SU-DHL-6 (cell line): ENCODE results near the gene DISP3.

ENCODE experiments used
- H2AFZ ChIP-seq: fragments of 200-600 bp; sonication (generic); 2 replicates; pipeline ENCODE4 v1.6.1; 2014; ENCODE audit warnings: low read depth, mild to moderate bottlenecking, moderate library complexity, mixed read lengths, antibody characterized with exemption, low read length; ENCODE audit not compliant: severe bottlenecking
- H3F3A ChIP-seq: fragments of 200-600 bp; shearing (Covaris generic); 2 replicates; pipeline ENCODE4 v1.6.0; 2016; ENCODE audit warnings: antibody characterized with exemption, mild to moderate bottlenecking; ENCODE audit not compliant: insufficient read depth
- H3K27ac ChIP-seq: fragments of 200-600 bp; sonication (generic); 2 replicates; pipeline ENCODE4 v1.5.1; 2016; ENCODE audit warnings: low read depth, mild to moderate bottlenecking, low read length, moderate library complexity, mixed read lengths
- H3K27me3 ChIP-seq: fragments of 200-600 bp; sonication (generic), shearing (Covaris generic); 2 replicates; pipeline ENCODE4 v1.6.0; 2014; ENCODE audit warnings: mild to moderate bottlenecking, low read length
- H3K36me3 ChIP-seq: fragments of 200-600 bp; sonication (generic); 2 replicates; pipeline ENCODE4 v1.6.1; 2014; ENCODE audit warnings: mild to moderate bottlenecking, low read length, mixed read lengths
- H3K4me2 ChIP-seq: fragments of 300-600, 200-600 bp; shearing (Covaris generic), sonication (generic); 2 replicates; pipeline ENCODE4 v1.6.0; 2014; ENCODE audit warnings: low read length, low read depth, mild to moderate bottlenecking; ENCODE audit not compliant: poor library complexity, severe bottlenecking
- H3K4me3 ChIP-seq: fragments of 200-600 bp; sonication (generic); 2 replicates; pipeline ENCODE4 v1.5.1; 2014; ENCODE audit warnings: antibody characterized with exemption, low read length, mild to moderate bottlenecking, mixed read lengths; ENCODE audit not compliant: insufficient read depth, poor library complexity, severe bottlenecking
- H3K79me2 ChIP-seq: fragments of 200-600 bp; sonication (generic); 2 replicates; pipeline ENCODE4 v1.6.1; 2014; ENCODE audit warnings: mild to moderate bottlenecking, low read length, moderate library complexity; ENCODE audit not compliant: insufficient read depth
- H3K9ac ChIP-seq: fragments of 200-600 bp; sonication (generic); 2 replicates; pipeline ENCODE4 v1.7.0; 2014; ENCODE audit warnings: mild to moderate bottlenecking, low read length
- H3K9me2 ChIP-seq: fragments of 200-600 bp; sonication (generic); replicated peaks from 2 replicates; pipeline ENCODE4 v1.6.1; 2014; ENCODE audit warnings: low read length; ENCODE audit not compliant: insufficient read depth
- H3K9me3 ChIP-seq: fragments of 200-600 bp; sonication (generic); 2 replicates; pipeline ENCODE4 v1.6.1; 2014; ENCODE audit warnings: low read length, mixed read lengths; ENCODE audit not compliant: insufficient read depth
- H4K20me1 ChIP-seq: fragments of 200-600 bp; sonication (generic); 2 replicates; pipeline ENCODE4 v1.6.1; 2014; ENCODE audit warnings: low read depth, mild to moderate bottlenecking, antibody characterized with exemption, low read length, moderate library complexity, mixed read lengths
- CTCF ChIP-seq: fragments of 200-600 bp; sonication (generic); IDR thresholded peaks from one replicate; pipeline ENCODE4 v1.5.1; 2017; ENCODE audit warnings: antibody characterized with exemption, mild to moderate bottlenecking, low read length, moderate library complexity; ENCODE audit not compliant: insufficient read depth, poor library complexity, severe bottlenecking
- EZH2phosphoT487 ChIP-seq: fragments of 200-600 bp; sonication (generic), shearing (Covaris generic); conservative IDR thresholded peaks from 2 replicates; pipeline ENCODE4 v1.6.1; 2018; ENCODE audit warnings: mild to moderate bottlenecking, antibody characterized with exemption, low read length, moderate library complexity, mixed read lengths

DISP3 gene

GRCh38 chr1:11484321-11484655 lies 5.3 kb downstream of the DISP3 start:
- no peaks in the 10 kb centered on the region for H3K9me2 ChIP-seq
- H2AFZ ChIP-seq: no peak overlapping the region
- H3K27me3 ChIP-seq: no peaks in the 10 kb centered on the region
- H3K4me2 ChIP-seq: no peak overlapping the region
- H3K27ac ChIP-seq: no peak overlapping the region
- no peaks in the 10 kb centered on the region for H3K9me3 ChIP-seq
- no peaks in the 10 kb centered on the region for H3K36me3 ChIP-seq
- no peak overlapping the region for H3K4me3 ChIP-seq
- H3F3A ChIP-seq: no peaks in the 10 kb centered on the region
- no peaks in the 10 kb centered on the region for H4K20me1 ChIP-seq
- H3K9ac ChIP-seq: no peak overlapping the region
- TF ChIP-seq EZH2phosphoT487: no peak
- no peak for TF ChIP-seq CTCF
- no peaks in the 10 kb centered on the region for H3K79me2 ChIP-seq

GRCh38 chr1:11485191-11485590 lies 6.2 kb downstream of the DISP3 start:
- Histone ChIP-seq H3K9ac (no peak overlapping the region), H3K9me2 (no peaks in the 10 kb centered on the region), H3K79me2 (no peaks in the 10 kb centered on the region), H3K27me3 (no peaks in the 10 kb centered on the region), H3K27ac (no peak overlapping the region), H3K9me3 (no peaks in the 10 kb centered on the region), H3K36me3 (no peaks in the 10 kb centered on the region), H3F3A (no peaks in the 10 kb centered on the region), H3K4me2 (no peak overlapping the region), H2AFZ (no peak overlapping the region), H4K20me1 (no peaks in the 10 kb centered on the region), H3K4me3 (no peak overlapping the region)
- TF ChIP-seq EZH2phosphoT487 (no peak), CTCF (no peak)

DNA sequence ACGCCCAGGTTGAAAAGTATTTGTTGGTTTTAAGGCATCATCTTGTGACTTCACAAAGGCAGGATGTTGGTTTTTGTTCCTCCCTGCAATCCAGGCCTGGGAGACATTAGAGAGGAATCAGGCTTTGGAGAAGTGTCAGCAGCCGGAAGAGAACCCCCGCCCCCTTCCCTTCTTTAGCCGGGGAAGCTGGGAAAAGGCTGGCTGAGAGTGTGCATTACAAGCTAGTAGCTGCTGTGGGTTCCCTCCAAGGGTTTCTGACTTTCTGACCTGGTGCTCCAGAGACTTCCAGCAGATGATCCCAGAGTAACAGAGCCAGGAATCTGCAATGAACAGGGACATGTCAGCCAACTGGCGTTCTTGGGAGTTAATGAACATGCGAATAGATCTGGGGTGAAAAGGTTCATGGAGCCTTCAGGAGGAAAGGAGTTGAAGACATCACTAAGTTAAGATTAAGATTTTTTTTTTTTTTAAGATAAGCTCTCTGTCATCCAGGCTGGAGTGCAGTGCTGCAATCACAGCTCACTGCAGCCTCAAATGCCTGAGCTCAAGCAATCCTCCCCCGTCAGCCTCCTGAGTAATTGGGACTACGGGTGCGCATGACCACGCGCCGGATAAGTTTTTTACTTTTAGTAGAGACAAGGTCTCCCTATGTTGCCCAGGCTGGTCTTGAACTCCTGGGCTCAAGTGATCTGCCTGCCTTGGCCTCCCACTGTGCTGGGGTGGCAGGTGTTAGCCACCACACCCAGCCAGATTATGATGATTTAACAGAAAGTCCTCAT lies 7.5 kb downstream of the DISP3 start:
- H3F3A ChIP-seq: no peaks in the 10 kb centered on the region
- no peaks in the 10 kb centered on the region for H3K36me3 ChIP-seq
- H3K9me2 ChIP-seq: no peaks in the 10 kb centered on the region
- no peak overlapping the region for H3K27ac ChIP-seq
- no peak overlapping the region for H2AFZ ChIP-seq
- TF ChIP-seq EZH2phosphoT487 (no peak), CTCF (no peak)
- no peaks in the 10 kb centered on the region for H3K9me3 ChIP-seq
- H3K9ac ChIP-seq: no peak overlapping the region
- no peak overlapping the region for H3K4me3 ChIP-seq
- H3K27me3 ChIP-seq: no peaks in the 10 kb centered on the region
- H3K4me2 ChIP-seq: no peak overlapping the region
- H4K20me1 ChIP-seq: no peaks in the 10 kb centered on the region
- H3K79me2 ChIP-seq: no peaks in the 10 kb centered on the region
